ENCODE results near the gene LTBP3. TPM values are rescaled to one million over a fixed set of nuclear protein-coding genes. Genes with fewer than 3 reads are reported as not detected.

Gene LTBP3
- total and polyA plus RNA-seq, 2 of the 13 experiments (the other 11 are each of a cell fraction or from before 2014, with no cell fraction given), result 12.2 to 68.1 TPM

DNA sequence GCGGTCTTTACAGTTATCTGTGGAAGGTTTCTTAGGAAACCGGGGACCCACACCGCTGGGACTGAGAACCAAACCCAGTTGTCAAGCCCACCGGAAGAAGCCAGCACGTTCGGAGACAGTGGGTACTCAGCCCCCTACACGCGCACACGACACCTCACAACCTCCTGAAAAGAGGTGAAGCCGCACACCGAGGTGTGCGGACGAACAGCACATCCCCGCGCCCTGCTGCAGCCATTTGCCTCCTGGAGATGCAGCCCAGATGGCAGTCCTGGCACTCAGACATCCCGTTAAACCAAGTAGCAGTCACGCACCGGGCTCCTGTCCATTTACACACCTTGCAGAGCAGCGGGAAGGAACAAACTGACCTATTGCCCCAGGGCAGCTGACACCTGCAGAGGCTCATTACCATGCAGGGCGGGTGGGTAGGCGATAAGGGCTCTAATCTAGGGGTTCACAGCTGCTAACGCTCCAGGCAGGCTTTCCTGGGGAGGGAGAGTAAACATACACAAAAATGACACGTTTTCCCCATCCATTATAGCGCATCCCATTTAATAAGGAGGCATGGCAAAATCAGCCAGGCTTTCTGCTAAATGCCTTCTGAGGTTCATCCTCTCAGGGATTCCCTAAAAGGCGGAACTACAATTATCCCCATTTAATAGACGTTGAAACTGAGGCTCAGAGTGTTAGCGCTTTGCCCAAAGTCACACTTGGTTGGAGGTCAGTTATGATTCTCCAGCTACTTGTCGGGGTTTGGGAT lies 16.8 kb upstream of the LTBP3 start (continued):
- TF ChIP-seq, protein P1, sequence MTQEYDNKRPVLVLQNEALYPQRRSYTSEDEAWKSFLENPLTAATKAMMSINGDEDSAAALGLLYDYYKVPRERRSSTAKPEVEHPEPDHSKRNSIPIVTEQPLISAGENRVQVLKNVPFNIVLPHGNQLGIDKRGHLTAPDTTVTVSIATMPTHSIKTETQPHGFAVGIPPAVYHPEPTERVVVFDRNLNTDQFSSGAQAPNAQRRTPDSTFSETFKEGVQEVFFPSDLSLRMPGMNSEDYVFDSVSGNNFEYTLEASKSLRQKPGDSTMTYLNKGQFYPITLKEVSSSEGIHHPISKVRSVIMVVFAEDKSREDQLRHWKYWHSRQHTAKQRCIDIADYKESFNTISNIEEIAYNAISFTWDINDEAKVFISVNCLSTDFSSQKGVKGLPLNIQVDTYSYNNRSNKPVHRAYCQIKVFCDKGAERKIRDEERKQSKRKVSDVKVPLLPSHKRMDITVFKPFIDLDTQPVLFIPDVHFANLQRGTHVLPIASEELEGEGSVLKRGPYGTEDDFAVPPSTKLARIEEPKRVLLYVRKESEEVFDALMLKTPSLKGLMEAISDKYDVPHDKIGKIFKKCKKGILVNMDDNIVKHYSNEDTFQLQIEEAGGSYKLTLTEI (CRISPR knock-in tag; conservative IDR thresholded peaks at IDR 0.05), result no peak
- TF ChIP-seq, protein P2, sequence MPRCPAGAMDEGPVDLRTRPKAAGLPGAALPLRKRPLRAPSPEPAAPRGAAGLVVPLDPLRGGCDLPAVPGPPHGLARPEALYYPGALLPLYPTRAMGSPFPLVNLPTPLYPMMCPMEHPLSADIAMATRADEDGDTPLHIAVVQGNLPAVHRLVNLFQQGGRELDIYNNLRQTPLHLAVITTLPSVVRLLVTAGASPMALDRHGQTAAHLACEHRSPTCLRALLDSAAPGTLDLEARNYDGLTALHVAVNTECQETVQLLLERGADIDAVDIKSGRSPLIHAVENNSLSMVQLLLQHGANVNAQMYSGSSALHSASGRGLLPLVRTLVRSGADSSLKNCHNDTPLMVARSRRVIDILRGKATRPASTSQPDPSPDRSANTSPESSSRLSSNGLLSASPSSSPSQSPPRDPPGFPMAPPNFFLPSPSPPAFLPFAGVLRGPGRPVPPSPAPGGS (CRISPR knock-in tag; IDR thresholded peaks at IDR 0.05), result no peak
- 0 out of 2 replicates have a peak, but pooled peaks have one; percentile 12 for TF ChIP-seq TFE3 (CRISPR knock-in tag; IDR thresholded peaks at IDR 0.05)
- TF ChIP-seq IKZF1 (IDR thresholded peaks at IDR 0.05), result no peak
- TF ChIP-seq ZNF569 (CRISPR knock-in tag; IDR thresholded peaks at IDR 0.05; ENCODE audit: borderline replicate concordance), result no peak
- TF ChIP-seq, protein P3, sequence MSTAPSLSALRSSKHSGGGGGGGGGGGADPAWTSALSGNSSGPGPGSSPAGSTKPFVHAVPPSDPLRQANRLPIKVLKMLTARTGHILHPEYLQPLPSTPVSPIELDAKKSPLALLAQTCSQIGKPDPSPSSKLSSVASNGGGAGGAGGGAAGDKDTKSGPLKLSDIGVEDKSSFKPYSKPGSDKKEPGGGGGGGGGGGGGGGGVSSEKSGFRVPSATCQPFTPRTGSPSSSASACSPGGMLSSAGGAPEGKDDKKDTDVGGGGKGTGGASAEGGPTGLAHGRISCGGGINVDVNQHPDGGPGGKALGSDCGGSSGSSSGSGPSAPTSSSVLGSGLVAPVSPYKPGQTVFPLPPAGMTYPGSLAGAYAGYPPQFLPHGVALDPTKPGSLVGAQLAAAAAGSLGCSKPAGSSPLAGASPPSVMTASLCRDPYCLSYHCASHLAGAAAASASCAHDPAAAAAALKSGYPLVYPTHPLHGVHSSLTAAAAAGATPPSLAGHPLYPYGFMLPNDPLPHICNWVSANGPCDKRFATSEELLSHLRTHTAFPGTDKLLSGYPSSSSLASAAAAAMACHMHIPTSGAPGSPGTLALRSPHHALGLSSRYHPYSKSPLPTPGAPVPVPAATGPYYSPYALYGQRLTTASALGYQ (CRISPR knock-in tag; IDR thresholded peaks at IDR 0.05), result no peak
- 0 out of 2 replicates have a peak, but pooled peaks have one; percentile 12 for TF ChIP-seq DRAP1 (CRISPR knock-in tag; IDR thresholded peaks at IDR 0.05)
- TF ChIP-seq MED1 (CRISPR knock-in tag; IDR thresholded peaks at IDR 0.05), result no peak
- TF ChIP-seq ZSCAN25 (CRISPR knock-in tag; IDR thresholded peaks at IDR 0.05), result peak; percentile 6; the same call in 1 of the 2 replicates
- TF ChIP-seq ZZZ3 (CRISPR knock-in tag; IDR thresholded peaks at IDR 0.05; ENCODE audit: borderline replicate concordance), result no peak
- TF ChIP-seq NR2F6 (IDR thresholded peaks at IDR 0.05), result no peak
- TF ChIP-seq NR2F6 (CRISPR knock-in tag; IDR thresholded peaks at IDR 0.05), result 0 out of 2 replicates have a peak, but pooled peaks have one; percentile 19
- TF ChIP-seq, protein P4, sequence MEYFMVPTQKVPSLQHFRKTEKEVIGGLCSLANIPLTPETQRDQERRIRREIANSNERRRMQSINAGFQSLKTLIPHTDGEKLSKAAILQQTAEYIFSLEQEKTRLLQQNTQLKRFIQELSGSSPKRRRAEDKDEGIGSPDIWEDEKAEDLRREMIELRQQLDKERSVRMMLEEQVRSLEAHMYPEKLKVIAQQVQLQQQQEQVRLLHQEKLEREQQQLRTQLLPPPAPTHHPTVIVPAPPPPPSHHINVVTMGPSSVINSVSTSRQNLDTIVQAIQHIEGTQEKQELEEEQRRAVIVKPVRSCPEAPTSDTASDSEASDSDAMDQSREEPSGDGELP (IDR thresholded peaks at IDR 0.05; ENCODE audit: borderline replicate concordance, low read depth), result peak; percentile 32; the same call in 1 of the 2 replicates
- TF ChIP-seq ZMYM2 (CRISPR knock-in tag; IDR thresholded peaks at IDR 0.05), result peak; percentile 49; the same call in 1 of the 2 replicates
- TF ChIP-seq KDM5A (IDR thresholded peaks at IDR 0.05; ENCODE audit: borderline replicate concordance, low read length), result no peak
- no peak for TF ChIP-seq ZNF276 (CRISPR knock-in tag; IDR thresholded peaks at IDR 0.05; ENCODE audit: low read depth)
- no peak for TF ChIP-seq MZF1 (CRISPR knock-in tag; IDR thresholded peaks at IDR 0.05; ENCODE audit: borderline replicate concordance)
- TF ChIP-seq KMT2A (CRISPR knock-in tag; IDR thresholded peaks at IDR 0.05), result no peak
- no peak for TF ChIP-seq PHB2 (IDR thresholded peaks at IDR 0.05; ENCODE audit: partially characterized antibody)
- peak; percentile 66 for TF ChIP-seq RBM22 (optimal IDR thresholded peaks at IDR 0.05; ENCODE audit: low read length)
